Vagina (tissue), 2 donors: ENCODE results near the gene BBS7. TPM values are rescaled to one million over a fixed set of nuclear protein-coding genes. Genes with fewer than 3 reads are reported as not detected.

Experiments used
- DNase-seq, 2 donors: peaks; one replicate each; pipeline ENCODE4 v3.0.0-alpha.2; 2017; ENCODE audit errors: extremely low spot score in 2 of 2
- H3K27ac ChIP-seq: fragments of 200-600 bp; sonication (generic); one replicate; pipeline ENCODE4 v1.5.1; 2019
- H3K27me3 ChIP-seq: fragments of 200-600 bp; sonication (generic); one replicate; pipeline ENCODE4 v1.5.1; 2019
- H3K36me3 ChIP-seq, 2 donors: fragments of 200-600 bp; sonication (generic); one replicate each; pipeline ENCODE4 v1.5.1; 2017 to 2019
- H3K4me1 ChIP-seq: fragments of 200-600 bp; sonication (generic); one replicate; pipeline ENCODE4 v1.5.1; 2019
- H3K4me3 ChIP-seq, 2 donors: fragments of 200-600 bp; sonication (generic); 1 replicate in 1 of 2; 2 replicates in 1 of 2; pipeline ENCODE4 v1.5.1; 2016 to 2019
- H3K9me3 ChIP-seq: fragments of 200-600 bp; sonication (generic); one replicate; pipeline ENCODE4 v1.5.1; 2019
- POLR2A ChIP-seq, 2 donors: fragments of 450-650 bp; IDR thresholded peaks; one replicate each; pipeline ENCODE4 v1.6.1; 2017; ENCODE audit warnings: antibody characterized with exemption in 2 of 2, mild to moderate bottlenecking in 2 of 2, moderate library complexity in 2 of 2
- POLR2AphosphoS5 ChIP-seq, 2 donors: sonication (generic); formaldehyde crosslinking; IDR thresholded peaks; one replicate each; pipeline ENCODE4 v1.9.0; 2017; ENCODE audit warnings: antibody characterized with exemption in 2 of 2, mild to moderate bottlenecking in 2 of 2, low read depth in 1 of 2; ENCODE audit not compliant: insufficient read depth in 1 of 2
- intact Hi-C: fragments of 100-400 bp; cut with DNase I; formaldehyde crosslinking; loops from one replicate; pipeline ENCODE4 v1.15.1; 2023
- total RNA-seq: library from RNA; depleted of rRNA; stranded (reverse); fragments of >200 nt; gene quantifications from one replicate; pipeline ENCODE4 v1.2.3, GENCODE V29; 2016
- TF ChIP-seq, protein P1 (sequence below), 3 experiments: fragments of 450-650 bp in 2 of 3; fragments of 200-600 bp in 1 of 3; sonication (generic) in 1 of 3; IDR thresholded peaks; one replicate each; pipeline ENCODE4 v1.5.1; 2017 to 2019; ENCODE audit warnings: antibody characterized with exemption in 3 of 3, mild to moderate bottlenecking in 2 of 3, moderate library complexity in 2 of 3

Gene BBS7
- total RNA-seq, 1 donor from 2014 or later, result 19.2 TPM

DNA sequence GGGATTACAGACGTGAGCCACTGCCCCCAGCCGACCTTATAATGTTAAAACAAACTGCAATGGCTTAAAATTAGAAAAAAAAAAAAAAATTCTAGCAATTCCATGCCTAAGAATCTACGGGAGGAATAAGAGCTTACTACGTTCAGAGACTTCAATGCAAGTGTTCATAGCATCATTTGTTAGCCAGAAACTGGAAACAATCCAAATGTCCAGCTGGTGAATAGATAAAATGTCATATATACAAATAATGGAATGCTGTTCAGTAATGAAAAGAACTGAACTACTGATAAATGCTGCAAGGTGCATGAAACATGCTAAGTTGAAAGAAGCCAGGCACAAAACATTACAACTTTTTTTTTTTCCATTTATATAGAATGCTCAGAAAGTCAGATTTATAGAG is 63.9 kb downstream of the BBS7 start:
- no peak overlapping the region for H3K27ac ChIP-seq
- H3K4me1 ChIP-seq, result peaks cover 12% of the 10 kb centered on the region
- H3K4me3 ChIP-seq, result no peak overlapping the region
- intact Hi-C loops, result loop anchor here (10.0 kb wide), 1 partner anchor 92 kb away; no protein-coding TSS in a partner anchor
- H3K27me3 ChIP-seq, result no peaks in the 10 kb centered on the region
- peaks cover 0 to 63% of the 10 kb centered on the region in 2 donors for H3K36me3 ChIP-seq
- DNase-seq, result no peak
- no peak for TF ChIP-seq POLR2A (IDR thresholded peaks at IDR 0.05)
- TF ChIP-seq, protein P1, sequence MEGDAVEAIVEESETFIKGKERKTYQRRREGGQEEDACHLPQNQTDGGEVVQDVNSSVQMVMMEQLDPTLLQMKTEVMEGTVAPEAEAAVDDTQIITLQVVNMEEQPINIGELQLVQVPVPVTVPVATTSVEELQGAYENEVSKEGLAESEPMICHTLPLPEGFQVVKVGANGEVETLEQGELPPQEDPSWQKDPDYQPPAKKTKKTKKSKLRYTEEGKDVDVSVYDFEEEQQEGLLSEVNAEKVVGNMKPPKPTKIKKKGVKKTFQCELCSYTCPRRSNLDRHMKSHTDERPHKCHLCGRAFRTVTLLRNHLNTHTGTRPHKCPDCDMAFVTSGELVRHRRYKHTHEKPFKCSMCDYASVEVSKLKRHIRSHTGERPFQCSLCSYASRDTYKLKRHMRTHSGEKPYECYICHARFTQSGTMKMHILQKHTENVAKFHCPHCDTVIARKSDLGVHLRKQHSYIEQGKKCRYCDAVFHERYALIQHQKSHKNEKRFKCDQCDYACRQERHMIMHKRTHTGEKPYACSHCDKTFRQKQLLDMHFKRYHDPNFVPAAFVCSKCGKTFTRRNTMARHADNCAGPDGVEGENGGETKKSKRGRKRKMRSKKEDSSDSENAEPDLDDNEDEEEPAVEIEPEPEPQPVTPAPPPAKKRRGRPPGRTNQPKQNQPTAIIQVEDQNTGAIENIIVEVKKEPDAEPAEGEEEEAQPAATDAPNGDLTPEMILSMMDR (IDR thresholded peaks at IDR 0.05), result no peak
- no peak for TF ChIP-seq POLR2AphosphoS5 (IDR thresholded peaks at IDR 0.05; ENCODE audit: insufficient read depth in 1 of 2, low read depth in 1 of 2)
- no peaks in the 10 kb centered on the region for H3K9me3 ChIP-seq

DNA sequence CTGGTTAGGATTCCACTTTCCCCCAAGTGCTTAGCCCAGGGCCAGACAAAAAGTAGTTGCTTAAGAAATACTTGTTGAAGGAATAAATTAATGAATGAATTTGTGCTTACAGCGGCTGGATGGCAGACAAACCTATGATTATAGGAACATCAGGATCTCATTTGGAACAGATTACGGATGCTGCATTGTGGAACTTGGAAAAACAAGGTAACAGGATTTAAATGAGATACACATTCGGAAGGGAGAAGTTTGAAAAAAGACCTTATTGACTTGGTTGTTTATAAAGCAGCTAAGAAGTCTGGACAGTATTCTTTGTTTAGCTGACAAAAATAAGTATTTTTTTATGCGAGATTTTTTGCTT is 68.6 kb downstream of the BBS7 start:
- peak overlapping the region; percentile 58 to 93 for H3K4me3 ChIP-seq
- DNase-seq, result no peak
- TF ChIP-seq POLR2AphosphoS5 (IDR thresholded peaks at IDR 0.05; ENCODE audit: insufficient read depth in 1 of 2, low read depth in 1 of 2) (no peak), POLR2A (IDR thresholded peaks at IDR 0.05) (no peak)
- TF ChIP-seq, protein P1 (IDR thresholded peaks at IDR 0.05), result no peak

DNA sequence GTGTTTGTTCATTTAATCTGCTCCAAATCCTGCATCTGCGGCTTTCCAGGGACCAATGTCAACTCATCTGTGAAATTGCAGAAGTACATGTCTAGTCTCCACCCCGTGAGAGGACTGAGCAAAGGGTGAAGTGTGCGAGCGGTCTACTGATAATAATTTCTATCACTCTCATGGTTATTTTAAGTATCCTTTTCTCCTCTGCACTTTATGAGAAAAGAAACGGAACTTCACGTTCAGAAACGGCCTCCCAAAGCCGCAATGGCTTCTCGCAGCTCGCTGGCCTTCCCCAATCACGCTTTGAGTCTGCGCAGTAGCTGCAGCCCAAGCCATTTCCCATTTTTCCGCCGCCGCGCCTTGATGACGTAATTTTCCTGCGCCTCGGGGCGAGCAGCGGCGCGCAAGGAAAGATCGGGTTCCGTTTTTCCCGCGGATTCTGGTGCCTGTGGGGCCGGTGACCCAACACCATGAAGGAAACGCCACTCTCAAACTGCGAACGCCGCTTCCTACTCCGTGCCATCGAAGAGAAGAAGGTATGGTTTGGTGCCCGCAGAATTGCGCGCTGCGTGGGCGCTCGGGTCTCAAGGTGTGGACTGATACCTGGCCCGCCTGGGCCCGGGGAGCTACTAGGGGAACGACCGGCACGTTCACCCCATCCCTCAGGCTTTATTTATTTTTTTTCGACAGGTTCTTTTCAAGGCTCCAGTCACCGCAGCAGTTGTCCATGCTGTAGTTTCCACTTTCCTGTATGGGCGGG is 69.1 kb downstream of the BBS7 start, which contains the start of gene EXOSC9:
EXOSC9 (plus strand) TSS at position 363 of the 754 bp plus-strand sequence; CDS start at position 465, 102 bp downstream.
- H3K27me3 ChIP-seq, result no peaks in the 10 kb centered on the region
- TF ChIP-seq, protein P1 (IDR thresholded peaks at IDR 0.05), result no peak
- TF ChIP-seq POLR2AphosphoS5 (IDR thresholded peaks at IDR 0.05; ENCODE audit: insufficient read depth in 1 of 2, low read depth in 1 of 2) (peak; percentile 94 to 99), POLR2A (IDR thresholded peaks at IDR 0.05) (peak in 1 of 2 donors; percentile 51)
- peaks cover 0 to 21% of the 10 kb centered on the region in 2 donors for H3K36me3 ChIP-seq
- H3K4me1 ChIP-seq, result peaks cover 12% of the 10 kb centered on the region
- peak within 1 kb of the TSS; percentile 58 to 93 for H3K4me3 ChIP-seq
- H3K27ac ChIP-seq, result peak within 1 kb of the TSS; percentile 87
- intact Hi-C loops, result loop anchor here (10.0 kb wide), 1 partner anchor 86 kb away; no protein-coding TSS in a partner anchor
- peak in 1 of 2 donors; percentile 91 for DNase-seq
- H3K9me3 ChIP-seq, result no peaks in the 10 kb centered on the region

More for the DNA sequence above, 68.6 kb downstream of the BBS7 start:
- Histone ChIP-seq H3K27ac (peak overlapping the region; percentile 87), H3K9me3 (no peaks in the 10 kb centered on the region), H3K36me3 (peaks cover 0 to 26% of the 10 kb centered on the region in 2 donors), H3K27me3 (no peaks in the 10 kb centered on the region), H3K4me1 (peaks cover 12% of the 10 kb centered on the region)
- intact Hi-C loops, result loop anchor here (10.0 kb wide), 1 partner anchor 87 kb away; no protein-coding TSS in a partner anchor

DNA sequence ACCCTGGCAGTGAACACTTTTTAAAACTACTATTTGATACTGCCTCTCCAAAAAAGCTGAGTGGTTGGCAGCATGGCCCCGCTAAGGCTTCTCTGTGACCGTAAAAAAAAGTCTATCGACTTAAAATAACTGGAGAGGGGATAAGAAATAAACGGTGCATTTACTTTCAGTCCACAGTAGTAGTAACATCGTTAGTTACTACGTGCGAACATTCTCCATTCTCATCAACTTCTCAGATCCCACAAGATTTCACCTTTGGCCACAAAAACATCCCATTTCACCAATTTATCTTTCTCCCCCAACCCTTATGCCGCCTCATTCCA is 69.7 kb downstream of the BBS7 start:
- Histone ChIP-seq H3K27me3 (no peaks in the 10 kb centered on the region), H3K4me1 (peaks cover 12% of the 10 kb centered on the region), H3K27ac (peak overlapping the region; percentile 87), H3K4me3 (peak overlapping the region; percentile 58 to 93), H3K9me3 (no peaks in the 10 kb centered on the region), H3K36me3 (peaks cover 0 to 16% of the 10 kb centered on the region in 2 donors)
- no peak for TF ChIP-seq POLR2A (IDR thresholded peaks at IDR 0.05)
- TF ChIP-seq, protein P1 (IDR thresholded peaks at IDR 0.05), result no peak
- no peak for TF ChIP-seq POLR2AphosphoS5 (IDR thresholded peaks at IDR 0.05; ENCODE audit: insufficient read depth in 1 of 2, low read depth in 1 of 2)
- intact Hi-C loops, result loop anchor here (10.0 kb wide), 1 partner anchor 86 kb away; no protein-coding TSS in a partner anchor
- DNase-seq, result no peak
